Measurements from ENCODE around the gene KNDC1.

GRCh38 chr10:133198621-133199487 lies 38.8 kb downstream of the KNDC1 start:
- no peak for TF ChIP-seq ZBTB21 (tag by site-specific recombination; IDR thresholded peaks at IDR 0.05)
- no peak for TF ChIP-seq CTCF (tag by site-specific recombination; IDR thresholded peaks at IDR 0.05)
- TF ChIP-seq YY2 (tag by site-specific recombination; IDR thresholded peaks at IDR 0.05): no peak
- no peak for TF ChIP-seq ZNF202 (tag by site-specific recombination; IDR thresholded peaks at IDR 0.05; ENCODE audit: borderline replicate concordance)
- TF ChIP-seq BCL11A (tag by site-specific recombination; IDR thresholded peaks at IDR 0.05; ENCODE audit: low read depth): no peak
